Endothelial cell of umbilical vein (primary cell): Measurements from ENCODE around the gene TNFRSF19. TPM values are rescaled to one million over a fixed set of nuclear protein-coding genes. Genes with fewer than 3 reads are reported as not detected.

Source experiments
- BruUV-seq: library from RNA; stranded (reverse); fragments of 400-500 nt; replicated peaks from 2 replicates; lab custom pipeline; 2021; lab: Mats Ljungman, UMichigan
- CTCF ChIA-PET: fragments of 300-600, 350-600 bp; sonication (Branson Sonifier 250); formaldehyde crosslinking; loops from one replicate; lab custom pipeline; 2021; ENCODE audit warnings: antibody characterized with exemption, inconsistent platforms; lab: Charles Lee
- POLR2A ChIA-PET: fragments of 300-600, 350-600 bp; sonication (Branson Sonifier 250); formaldehyde crosslinking; loops from one replicate; lab custom pipeline; 2021; ENCODE audit warnings: antibody characterized with exemption, inconsistent platforms; lab: Charles Lee
- DNase-seq: peaks from one replicate; pipeline ENCODE4 v3.0.0-alpha.2; 2011; ENCODE audit warnings: low read depth, low spot score
- FAIRE-seq: peaks from 2 replicates; lab custom pipeline; 2011; peaks lifted over from hg19 to GRCh38; lab: Jason Lieb, UNC
- H2AFZ ChIP-seq: 2 replicates; pipeline ENCODE4 v1.6.0; 2012; ENCODE audit warnings: low read depth, low read length, control low read depth, inconsistent platforms
- H3K27ac ChIP-seq: 2 replicates; pipeline ENCODE4 v1.5.1; 2011; ENCODE audit warnings: low read depth, mild to moderate bottlenecking, control low read depth, low read length, moderate library complexity; ENCODE audit not compliant: insufficient read depth
- H3K27me3 ChIP-seq, 2 experiments: 2 replicates each; pipeline versions ENCODE4 v1.6.0 to v1.6.1; 2011; ENCODE audit warnings: low read length in 2 of 2, mixed read lengths in 1 of 2; ENCODE audit not compliant: control insufficient read depth in 2 of 2, insufficient read depth in 2 of 2
- H3K36me3 ChIP-seq, 2 experiments: 2 replicates in 1 of 2; 3 replicates in 1 of 2; pipeline ENCODE4 v1.5.1; 2011; ENCODE audit warnings: low read length in 2 of 2, mild to moderate bottlenecking in 1 of 2, moderate library complexity in 1 of 2; ENCODE audit not compliant: control insufficient read depth in 2 of 2, insufficient read depth in 2 of 2; ENCODE audit errors: extremely low read depth in 1 of 2
- H3K4me1 ChIP-seq: 3 replicates; pipeline ENCODE4 v1.5.1; 2011; ENCODE audit warnings: mild to moderate bottlenecking, low read length; ENCODE audit not compliant: control insufficient read depth, insufficient read depth; ENCODE audit errors: extremely low read depth
- H3K4me2 ChIP-seq: 2 replicates; pipeline ENCODE4 v1.6.1; 2011; ENCODE audit warnings: low read length, control low read depth, mixed read lengths; ENCODE audit not compliant: insufficient read depth
- H3K4me3 ChIP-seq, 3 experiments: fragments of 200-600 bp in 1 of 3; sonication (generic), shearing (Covaris generic) in 1 of 3; replicated peaks in 1 of 3; 2 replicates each; pipeline ENCODE4 v1.5.1; 2011 to 2016; ENCODE audit warnings: control low read depth in 3 of 3, low read length in 3 of 3, mild to moderate bottlenecking in 2 of 3, inconsistent platforms in 1 of 3, low read depth in 1 of 3, moderate library complexity in 1 of 3; ENCODE audit not compliant: insufficient read depth in 1 of 3
- H3K79me2 ChIP-seq: 2 replicates; pipeline ENCODE4 v1.6.0; 2012; ENCODE audit warnings: low read length, inconsistent platforms; ENCODE audit not compliant: control insufficient read depth, insufficient read depth
- H3K9ac ChIP-seq: replicated peaks from 2 replicates; pipeline ENCODE3; 2011; ENCODE audit warnings: low read length, control low read depth; ENCODE audit not compliant: insufficient read depth; ENCODE audit errors: extremely low read depth
- H3K9me1 ChIP-seq: replicated peaks from 3 replicates; pipeline ENCODE4 v1.6.0; 2011; ENCODE audit warnings: mild to moderate bottlenecking, low read length; ENCODE audit not compliant: control insufficient read depth, insufficient read depth; ENCODE audit errors: extremely low read depth
- H3K9me3 ChIP-seq: replicated peaks from 2 replicates; pipeline ENCODE4 v1.5.1; 2012; ENCODE audit warnings: low read length, inconsistent platforms; ENCODE audit not compliant: control insufficient read depth, insufficient read depth
- H4K20me1 ChIP-seq: replicated peaks from 2 replicates; pipeline ENCODE3; 2011; ENCODE audit warnings: mild to moderate bottlenecking, low read length; ENCODE audit not compliant: control insufficient read depth, insufficient read depth; ENCODE audit errors: extremely low read depth
- EZH2 ChIP-seq: IDR thresholded peaks from 2 replicates; pipeline ENCODE4 v1.6.1; 2012; ENCODE audit warnings: borderline replicate concordance, low read depth, mild to moderate bottlenecking, moderate library complexity, low read length, inconsistent platforms; ENCODE audit not compliant: severe bottlenecking
- FOS ChIP-seq: IDR thresholded peaks from 2 replicates; pipeline ENCODE4 v1.6.1; 2011; ENCODE audit warnings: mild to moderate bottlenecking, low read length, moderate library complexity, borderline replicate concordance; ENCODE audit not compliant: insufficient read depth
- GATA2 ChIP-seq: IDR thresholded peaks from 2 replicates; pipeline ENCODE4 v1.7.0; 2011; ENCODE audit warnings: low read depth, mild to moderate bottlenecking, moderate library complexity, mixed read lengths, low read length; ENCODE audit not compliant: insufficient read length, insufficient read depth
- JUN ChIP-seq: IDR thresholded peaks from 2 replicates; pipeline ENCODE4 v1.6.1; 2011; ENCODE audit warnings: borderline replicate concordance, low read depth; ENCODE audit not compliant: insufficient read length, insufficient read depth
- MYC ChIP-seq: IDR thresholded peaks from one replicate; pipeline ENCODE4 v1.6.1; 2011; ENCODE audit warnings: mild to moderate bottlenecking, low read depth, low read length
- POLR2A ChIP-seq: IDR thresholded peaks from 2 replicates; pipeline ENCODE4 v1.6.1; 2012; ENCODE audit warnings: low read depth, mild to moderate bottlenecking, control low read depth, low read length
- POLR2AphosphoS5 ChIP-seq: IDR thresholded peaks from 2 replicates; pipeline ENCODE4 v1.6.1; 2012; ENCODE audit warnings: low read depth, mild to moderate bottlenecking, control low read depth, low read length, moderate library complexity; ENCODE audit not compliant: insufficient read depth
- dilution Hi-C: fragments of 300-500 bp; cut with MboI; formaldehyde crosslinking; loops from one replicate; pipeline ENCODE4 v1.15.0; 2019; ENCODE audit warnings: low sequenced_read_pairs; ENCODE audit not compliant: extremely low pct_ligation_motif_present
- intact Hi-C: fragments of 100-400 bp; cut with micrococcal nuclease; formaldehyde crosslinking; loops from one replicate; pipeline ENCODE4 v1.10.0; 2022
- polyA plus RNA-seq, 4 experiments: library from polyadenylated mRNA; depleted of rRNA in 3 of 4; stranded (reverse) in 3 of 4; unstranded in 1 of 4; fragments of >200 nt; gene quantifications; 2 replicates each; pipeline versions ENCODE4 v1.2.1 to v1.2.3, GENCODE V29; 2011 to 2012; ENCODE audit warnings: missing spikeins in 1 of 4
- total RNA-seq: library from RNA; stranded (reverse); gene quantifications from 2 replicates; pipeline ENCODE4 v1.2.3, GENCODE V29; 2021
- TF ChIP-seq, protein P1 (sequence below), 2 donors: IDR thresholded peaks; 1 replicate in 1 of 2; 2 replicates in 1 of 2; pipeline ENCODE4 v1.5.1; 2011; ENCODE audit warnings: low read length in 2 of 2, mild to moderate bottlenecking in 2 of 2, moderate library complexity in 2 of 2, control low read depth in 1 of 2, inconsistent platforms in 1 of 2, low read depth in 1 of 2; ENCODE audit not compliant: insufficient read depth in 1 of 2; ENCODE audit errors: extremely low read depth in 1 of 2

The TNFRSF19 gene
- total and polyA plus RNA-seq, 2 donors (not counting 3 experiments of a cell fraction or from before 2014, with no cell fraction given), result 0.23 to 0.29 TPM

DNA sequence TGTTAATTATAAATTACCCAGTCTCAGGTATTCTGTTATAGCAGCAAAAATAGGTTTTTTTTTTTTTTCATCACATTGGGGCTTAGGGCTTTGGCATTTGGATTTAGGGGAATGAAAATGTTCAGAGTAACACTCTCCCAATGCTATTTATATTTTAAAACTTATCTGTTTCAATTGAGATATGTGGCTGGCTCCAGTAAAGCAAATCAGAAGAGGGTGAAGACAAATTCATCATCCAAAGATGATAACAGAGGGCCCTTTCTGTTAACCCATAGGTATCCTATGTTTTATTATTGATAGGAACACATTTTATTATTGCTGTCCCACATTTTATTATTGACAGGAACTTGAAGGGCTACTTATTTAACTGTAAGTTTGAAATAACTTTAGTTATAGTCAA lies 20.5 kb upstream of the TNFRSF19 start:
- Histone ChIP-seq H3K9me1 (no peaks in the 10 kb centered on the region), H2AFZ (no peak overlapping the region), H3K4me3 (no peak overlapping the region), H3K36me3 (no peaks in the 10 kb centered on the region), H3K9ac (no peak overlapping the region), H3K4me2 (no peak overlapping the region), H3K79me2 (no peaks in the 10 kb centered on the region), H3K27me3 (peaks cover 17 to 25% of the 10 kb centered on the region in 2 experiments), H3K27ac (no peak overlapping the region), H3K4me1 (no peaks in the 10 kb centered on the region), H4K20me1 (no peaks in the 10 kb centered on the region), H3K9me3 (no peaks in the 10 kb centered on the region)
- dilution Hi-C loops, result no loop called here
- intact Hi-C loops, result no loop called here
- no peak for FAIRE-seq
- no peak for TF ChIP-seq EZH2
- TF ChIP-seq JUN, result no peak
- no peak for TF ChIP-seq GATA2
- no peak for TF ChIP-seq FOS
- no peak for DNase-seq
- BruUV-seq, result no TSS peak
- CTCF ChIA-PET, result no interaction called here
- POLR2A ChIA-PET, result no interaction called here

DNA sequence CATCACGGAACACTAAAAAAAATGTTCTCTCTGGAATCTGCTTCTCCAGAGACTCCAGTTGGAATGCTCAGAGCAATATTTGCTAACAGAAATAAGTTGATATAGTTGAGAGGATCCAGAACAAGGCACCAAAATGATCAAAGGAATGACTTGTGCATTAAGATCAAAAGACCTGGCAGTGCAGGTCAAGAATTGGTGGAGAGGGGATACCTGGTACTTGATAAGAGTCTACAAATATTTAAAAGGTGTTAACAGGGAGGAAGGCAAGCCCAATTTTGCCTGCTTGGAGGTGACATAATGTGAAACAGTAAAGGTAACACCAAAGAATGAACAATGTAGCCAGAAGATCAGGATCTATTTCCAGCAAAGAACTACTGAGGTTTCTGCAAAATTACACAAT lies 20.0 kb upstream of the TNFRSF19 start:
- H3K79me2 ChIP-seq, result no peaks in the 10 kb centered on the region
- no peak overlapping the region for H3K4me2 ChIP-seq
- H2AFZ ChIP-seq, result no peak overlapping the region
- no peaks in the 10 kb centered on the region for H3K9me1 ChIP-seq
- TF ChIP-seq POLR2AphosphoS5 (no peak), JUN (no peak), MYC (no peak), GATA2 (no peak), POLR2A (no peak)
- TF ChIP-seq, protein P1, sequence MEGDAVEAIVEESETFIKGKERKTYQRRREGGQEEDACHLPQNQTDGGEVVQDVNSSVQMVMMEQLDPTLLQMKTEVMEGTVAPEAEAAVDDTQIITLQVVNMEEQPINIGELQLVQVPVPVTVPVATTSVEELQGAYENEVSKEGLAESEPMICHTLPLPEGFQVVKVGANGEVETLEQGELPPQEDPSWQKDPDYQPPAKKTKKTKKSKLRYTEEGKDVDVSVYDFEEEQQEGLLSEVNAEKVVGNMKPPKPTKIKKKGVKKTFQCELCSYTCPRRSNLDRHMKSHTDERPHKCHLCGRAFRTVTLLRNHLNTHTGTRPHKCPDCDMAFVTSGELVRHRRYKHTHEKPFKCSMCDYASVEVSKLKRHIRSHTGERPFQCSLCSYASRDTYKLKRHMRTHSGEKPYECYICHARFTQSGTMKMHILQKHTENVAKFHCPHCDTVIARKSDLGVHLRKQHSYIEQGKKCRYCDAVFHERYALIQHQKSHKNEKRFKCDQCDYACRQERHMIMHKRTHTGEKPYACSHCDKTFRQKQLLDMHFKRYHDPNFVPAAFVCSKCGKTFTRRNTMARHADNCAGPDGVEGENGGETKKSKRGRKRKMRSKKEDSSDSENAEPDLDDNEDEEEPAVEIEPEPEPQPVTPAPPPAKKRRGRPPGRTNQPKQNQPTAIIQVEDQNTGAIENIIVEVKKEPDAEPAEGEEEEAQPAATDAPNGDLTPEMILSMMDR (IDR thresholded peaks at IDR 0.05; ENCODE audit: extremely low read depth in 1 of 2, insufficient read depth in 1 of 2, low read depth in 1 of 2, low read length in 2 of 2), result no peak
- no peaks in the 10 kb centered on the region for H4K20me1 ChIP-seq
- H3K4me1 ChIP-seq, result no peaks in the 10 kb centered on the region
- no peak overlapping the region for H3K9ac ChIP-seq
- POLR2A ChIA-PET, result no interaction called here
- no peaks in the 10 kb centered on the region for H3K36me3 ChIP-seq
- no peak overlapping the region for H3K4me3 ChIP-seq
- no peaks in the 10 kb centered on the region for H3K9me3 ChIP-seq
- FAIRE-seq (no peak), DNase-seq (no peak)
- CTCF ChIA-PET, result no interaction called here
- H3K27ac ChIP-seq, result no peak overlapping the region
- dilution Hi-C loops, result no loop called here
- intact Hi-C loops, result no loop called here
- H3K27me3 ChIP-seq, result peaks cover 17 to 25% of the 10 kb centered on the region in 2 experiments
- no TSS peak for BruUV-seq
